Right lobe of liver (tissue), 4 donors: ENCODE results near the gene FAM228B.

Experiments used
- CTCF ChIP-seq, 4 donors: fragments of 200-600 bp in 3 of 4; fragments of 450-650 bp in 1 of 4; IDR thresholded peaks; one replicate each; pipeline versions ENCODE4 v1.5.1 to v1.8.0; 2016 to 2022; ENCODE audit warnings: antibody characterized with exemption in 4 of 4, mild to moderate bottlenecking in 2 of 4
- POLR2A ChIP-seq: fragments of 450-650 bp; IDR thresholded peaks from one replicate; pipeline ENCODE4 v1.6.1; 2017; ENCODE audit warnings: antibody characterized with exemption, mild to moderate bottlenecking
- donor health status: DM: no; HTN: no; CAD: no.
- donor health status: DM: no; HTN: no; CAD: no.
- donor health status: DM: no; HTN: yes; CAD: no.

- TF ChIP-seq CTCF (IDR thresholded peaks at IDR 0.05) (no peak), POLR2A (no peak)
Observed at GRCh38 chr2:24076849-24077534, 46.3 kb upstream of the FAM228B start.
